Measurements from ENCODE around the gene SLC6A6. TPM values are rescaled to one million over a fixed set of nuclear protein-coding genes. Genes with fewer than 3 reads are reported as not detected.

SLC6A6 gene
- total RNA-seq, 2 donors from 2014 or later: 43.1 to 56.5 TPM

DNA sequence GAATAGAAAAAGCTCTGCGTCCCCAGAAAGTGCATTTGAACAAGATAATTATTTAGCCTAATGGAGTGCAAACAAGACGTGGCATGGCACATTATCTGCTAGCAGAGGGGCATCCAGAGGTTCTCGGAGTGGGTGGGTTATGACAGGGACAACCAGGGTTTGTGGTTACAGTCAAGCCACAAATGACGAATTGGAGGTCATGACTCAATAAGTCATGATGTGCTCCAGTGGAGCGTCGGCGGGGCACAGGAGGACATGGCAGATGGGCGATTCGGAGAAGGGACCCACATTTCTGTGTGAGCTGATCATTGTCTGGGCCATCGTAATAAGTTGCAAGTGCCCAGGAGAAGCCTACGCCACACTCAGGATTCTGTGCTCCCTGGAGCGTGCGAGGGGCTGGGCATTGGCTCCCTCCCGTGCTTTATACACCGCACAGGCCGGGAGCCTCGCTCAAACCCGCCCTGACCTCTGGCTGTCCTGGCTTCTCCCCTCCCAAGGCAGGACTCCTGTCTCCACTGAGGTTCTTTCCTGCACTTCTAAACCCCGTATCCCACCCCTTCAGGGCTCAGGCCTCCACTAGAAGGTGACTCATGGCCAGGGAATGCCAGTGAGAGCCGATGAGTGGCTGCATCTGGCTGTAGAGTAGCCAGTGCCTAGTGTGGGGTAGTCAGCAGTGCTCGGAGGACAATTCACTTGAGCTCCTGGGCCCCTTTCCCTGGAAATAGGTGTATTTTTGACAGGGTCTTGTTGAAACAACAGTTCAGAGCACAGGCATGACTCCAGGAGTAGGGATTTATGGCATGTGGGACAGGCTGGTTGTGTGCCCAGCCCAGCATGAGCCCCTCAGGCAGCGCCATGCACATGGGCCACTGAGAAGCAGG is 70.3 kb downstream of the SLC6A6 start:
- peaks cover 15% of the 10 kb centered on the region for H3K36me3 ChIP-seq (ENCODE audit: control insufficient read depth, insufficient read depth, low read length)

DNA sequence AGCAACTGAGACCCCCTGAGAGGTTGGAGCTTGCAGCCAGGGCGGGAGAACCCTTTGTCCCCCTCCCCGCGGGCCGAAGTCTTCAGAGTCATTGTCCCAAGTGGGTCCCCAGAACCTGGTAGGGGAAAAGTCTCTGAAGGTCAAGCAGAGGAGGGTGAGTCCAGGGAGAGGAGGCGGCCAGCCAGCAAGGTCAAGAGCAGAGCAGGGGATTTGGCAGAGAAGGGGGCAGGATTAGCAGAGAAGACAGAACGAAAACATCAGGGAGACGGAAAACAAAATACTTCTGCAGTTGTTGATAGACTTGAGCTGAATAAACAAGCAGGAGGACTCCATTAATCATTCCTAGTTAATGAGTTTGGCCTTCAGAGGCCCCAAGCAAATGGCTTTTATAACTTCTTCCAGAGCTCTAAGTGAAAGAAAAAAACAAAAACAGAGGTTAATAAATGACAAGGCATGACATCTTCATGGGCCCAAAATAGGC is 71.0 kb downstream of the SLC6A6 start:
- Histone ChIP-seq H3K27me3 (ENCODE audit: control insufficient read depth, insufficient read depth, low read length, poor library complexity, severe bottlenecking) (no peaks in the 10 kb centered on the region), H3K36me3 (ENCODE audit: control insufficient read depth, insufficient read depth, low read length) (peaks cover 22% of the 10 kb centered on the region), H3K9me3 (ENCODE audit: control insufficient read depth, low read length) (no peaks in the 10 kb centered on the region), H3K27ac (ENCODE audit: low read depth, low read length) (no peak overlapping the region), H3K4me3 (ENCODE audit: low read length) (no peak overlapping the region), H3K9ac (ENCODE audit: extremely low read depth, low read length, poor library complexity, severe bottlenecking) (no peak overlapping the region), H3K4me1 (ENCODE audit: control insufficient read depth, insufficient read depth, low read length) (no peaks in the 10 kb centered on the region)
- Mint-ChIP-seq H3K9me3 (no peaks in the 10 kb centered on the region), H3K27ac (peak overlapping the region; percentile 82), H3K27me3 (ENCODE audit: insufficient read depth) (no peaks in the 10 kb centered on the region), H3K4me1 (no peaks in the 10 kb centered on the region), H3K36me3 (ENCODE audit: low read depth) (peaks cover 54% of the 10 kb centered on the region), H3K4me3 (no peak overlapping the region)
- no peak for DNase-seq
- 94 to 100% methylated on average over 3 to 7 of the region's 7 CpGs for WGBS, 2 experiments (ENCODE audit: insufficient coverage in 1 of 2, insufficient read length in 1 of 2)
- TF ChIP-seq, protein P1, sequence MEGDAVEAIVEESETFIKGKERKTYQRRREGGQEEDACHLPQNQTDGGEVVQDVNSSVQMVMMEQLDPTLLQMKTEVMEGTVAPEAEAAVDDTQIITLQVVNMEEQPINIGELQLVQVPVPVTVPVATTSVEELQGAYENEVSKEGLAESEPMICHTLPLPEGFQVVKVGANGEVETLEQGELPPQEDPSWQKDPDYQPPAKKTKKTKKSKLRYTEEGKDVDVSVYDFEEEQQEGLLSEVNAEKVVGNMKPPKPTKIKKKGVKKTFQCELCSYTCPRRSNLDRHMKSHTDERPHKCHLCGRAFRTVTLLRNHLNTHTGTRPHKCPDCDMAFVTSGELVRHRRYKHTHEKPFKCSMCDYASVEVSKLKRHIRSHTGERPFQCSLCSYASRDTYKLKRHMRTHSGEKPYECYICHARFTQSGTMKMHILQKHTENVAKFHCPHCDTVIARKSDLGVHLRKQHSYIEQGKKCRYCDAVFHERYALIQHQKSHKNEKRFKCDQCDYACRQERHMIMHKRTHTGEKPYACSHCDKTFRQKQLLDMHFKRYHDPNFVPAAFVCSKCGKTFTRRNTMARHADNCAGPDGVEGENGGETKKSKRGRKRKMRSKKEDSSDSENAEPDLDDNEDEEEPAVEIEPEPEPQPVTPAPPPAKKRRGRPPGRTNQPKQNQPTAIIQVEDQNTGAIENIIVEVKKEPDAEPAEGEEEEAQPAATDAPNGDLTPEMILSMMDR (conservative IDR thresholded peaks at IDR 0.05): no peak

More for the DNA sequence above, 70.3 kb downstream of the SLC6A6 start:
- H3K9ac ChIP-seq (ENCODE audit: extremely low read depth, low read length, poor library complexity, severe bottlenecking): no peak overlapping the region
- no peaks in the 10 kb centered on the region for H3K9me3 Mint-ChIP-seq
- TF ChIP-seq, protein P1 (conservative IDR thresholded peaks at IDR 0.05): no peak
- DNase-seq: peak; percentile 83
- H3K4me1 Mint-ChIP-seq: no peaks in the 10 kb centered on the region
- no peak overlapping the region for H3K4me3 ChIP-seq (ENCODE audit: low read length)
- H3K27me3 Mint-ChIP-seq (ENCODE audit: insufficient read depth): no peaks in the 10 kb centered on the region
- H3K9me3 ChIP-seq (ENCODE audit: control insufficient read depth, low read length): no peaks in the 10 kb centered on the region
- peaks cover 46% of the 10 kb centered on the region for H3K36me3 Mint-ChIP-seq (ENCODE audit: low read depth)
- no peaks in the 10 kb centered on the region for H3K4me1 ChIP-seq (ENCODE audit: control insufficient read depth, insufficient read depth, low read length)
- H3K27ac Mint-ChIP-seq: peak overlapping the region; percentile 82
- H3K27ac ChIP-seq (ENCODE audit: low read depth, low read length): no peak overlapping the region
- H3K4me3 Mint-ChIP-seq: no peak overlapping the region
- H3K27me3 ChIP-seq (ENCODE audit: control insufficient read depth, insufficient read depth, low read length, poor library complexity, severe bottlenecking): no peaks in the 10 kb centered on the region
- 90 to 93% methylated on average over 16 to 22 of the region's 22 CpGs for WGBS, 2 experiments (ENCODE audit: insufficient coverage in 1 of 2, insufficient read length in 1 of 2)

DNA sequence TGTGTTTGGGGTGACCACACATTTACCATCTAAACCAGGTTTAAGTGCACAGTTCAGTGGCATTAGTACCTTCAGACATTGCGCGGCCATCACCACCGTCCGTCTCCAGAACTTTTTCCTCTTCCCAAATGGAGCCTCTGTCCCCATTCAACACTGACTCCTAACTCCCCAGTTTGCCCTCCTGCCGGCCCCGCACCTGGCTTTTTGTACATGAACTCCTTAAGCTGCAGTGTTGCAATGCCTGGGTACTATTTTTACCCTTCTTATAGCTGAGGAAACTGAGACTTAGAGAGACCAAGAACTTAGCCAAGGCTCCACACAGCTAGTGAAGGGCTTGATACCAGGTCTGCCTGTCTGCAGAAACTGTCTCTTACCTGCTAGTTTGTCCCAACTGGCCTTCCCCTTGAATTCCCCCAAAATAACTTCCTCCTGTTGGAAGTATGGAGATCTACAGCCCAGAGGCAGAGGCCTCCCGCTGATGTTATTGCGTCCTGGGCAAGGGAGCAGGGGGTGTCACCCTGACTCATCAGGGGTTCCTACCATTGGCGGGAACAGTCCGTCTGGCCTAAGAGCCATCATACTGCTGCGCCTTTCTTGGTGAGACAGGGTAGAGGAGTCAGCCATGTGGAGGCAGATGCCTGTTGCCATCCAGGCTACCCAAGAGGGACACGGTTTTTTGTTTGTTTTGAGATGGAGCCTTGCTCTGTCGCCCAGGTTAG is 72.1 kb downstream of the SLC6A6 start:
- Histone ChIP-seq H3K36me3 (ENCODE audit: control insufficient read depth, insufficient read depth, low read length) (peaks cover 33% of the 10 kb centered on the region), H3K27ac (ENCODE audit: low read depth, low read length) (no peak overlapping the region), H3K9me3 (ENCODE audit: control insufficient read depth, low read length) (no peaks in the 10 kb centered on the region), H3K9ac (ENCODE audit: extremely low read depth, low read length, poor library complexity, severe bottlenecking) (no peak overlapping the region), H3K4me3 (ENCODE audit: low read length) (no peak overlapping the region), H3K27me3 (ENCODE audit: control insufficient read depth, insufficient read depth, low read length, poor library complexity, severe bottlenecking) (no peaks in the 10 kb centered on the region), H3K4me1 (ENCODE audit: control insufficient read depth, insufficient read depth, low read length) (no peaks in the 10 kb centered on the region)
- no peak for DNase-seq
- Mint-ChIP-seq H3K4me1 (no peaks in the 10 kb centered on the region), H3K9me3 (no peaks in the 10 kb centered on the region), H3K27me3 (ENCODE audit: insufficient read depth) (no peaks in the 10 kb centered on the region), H3K4me3 (no peak overlapping the region), H3K36me3 (ENCODE audit: low read depth) (peaks cover 63% of the 10 kb centered on the region), H3K27ac (no peak overlapping the region)
- TF ChIP-seq, protein P1 (conservative IDR thresholded peaks at IDR 0.05): no peak
- 93 to 95% methylated on average over 10 to 13 of the region's 13 CpGs for WGBS, 2 experiments (ENCODE audit: insufficient coverage in 1 of 2, insufficient read length in 1 of 2)

Data from endodermal cell (in vitro differentiated cells).